Mesenchymal stem cell (in vitro differentiated cells and primary cell): ENCODE results near the gene ANXA8.
"Not testable (repeated sequence)": the region's sequence is repeated elsewhere in the genome, so short reads cannot be mapped to it uniquely, and the experiment has no call there.

ENCODE experiments used
- DNase-seq: peaks from one replicate; pipeline ENCODE4 v3.0.0-alpha.2; 2013
- H2AFZ ChIP-seq: one replicate; pipeline ENCODE4 v1.6.1; 2013; ENCODE audit warnings: low read depth, mild to moderate bottlenecking, control low read depth, inconsistent platforms, low read length, moderate library complexity
- H2AK5ac ChIP-seq: 2 replicates; pipeline ENCODE4 v1.6.1; 2013; ENCODE audit warnings: low read length, moderate library complexity, mild to moderate bottlenecking, inconsistent platforms; ENCODE audit not compliant: severe bottlenecking
- H2BK120ac ChIP-seq: one replicate; pipeline ENCODE4 v1.6.1; 2013; ENCODE audit warnings: low read depth, mild to moderate bottlenecking, inconsistent platforms, low read length, moderate library complexity
- H2BK12ac ChIP-seq, 2 experiments: one replicate each; pipeline ENCODE4 v1.6.1; 2013; ENCODE audit warnings: inconsistent platforms in 2 of 2, low read length in 2 of 2, mild to moderate bottlenecking in 2 of 2, moderate library complexity in 2 of 2, control low read depth in 1 of 2
- H2BK15ac ChIP-seq: one replicate; pipeline ENCODE4 v1.6.1; 2013; ENCODE audit warnings: mild to moderate bottlenecking, low read depth, inconsistent platforms; ENCODE audit not compliant: poor library complexity, severe bottlenecking
- H2BK5ac ChIP-seq: 2 replicates; pipeline ENCODE4 v1.6.1; 2013; ENCODE audit warnings: low read depth, mild to moderate bottlenecking, low read length, control low read depth, inconsistent platforms; ENCODE audit not compliant: poor library complexity, severe bottlenecking
- H3K14ac ChIP-seq, 2 experiments: one replicate each; pipeline ENCODE4 v1.6.1; 2013; ENCODE audit warnings: inconsistent platforms in 2 of 2, low read length in 2 of 2, control low read depth in 1 of 2, mild to moderate bottlenecking in 1 of 2, moderate library complexity in 1 of 2
- H3K18ac ChIP-seq, 2 experiments: one replicate each; pipeline ENCODE4 v1.6.1; 2013; ENCODE audit warnings: inconsistent platforms in 2 of 2, low read length in 2 of 2, control low read depth in 1 of 2, low read depth in 1 of 2, mild to moderate bottlenecking in 1 of 2
- H3K23ac ChIP-seq, 2 experiments: one replicate each; pipeline ENCODE4 v1.6.1; 2013; ENCODE audit warnings: inconsistent platforms in 2 of 2, low read length in 2 of 2, mild to moderate bottlenecking in 2 of 2, moderate library complexity in 2 of 2, control low read depth in 1 of 2
- H3K27ac ChIP-seq: 2 replicates; pipeline ENCODE4 v1.5.1; 2013; ENCODE audit warnings: mild to moderate bottlenecking, moderate library complexity, low read length, control low read depth, inconsistent platforms; ENCODE audit not compliant: poor library complexity, severe bottlenecking
- H3K27me3 ChIP-seq, 2 experiments: 2 replicates each; pipeline versions ENCODE4 v1.6.1 to v1.7.0; 2013; ENCODE audit warnings: low read length in 2 of 2, mild to moderate bottlenecking in 2 of 2, moderate library complexity in 2 of 2, control low read depth in 1 of 2, inconsistent platforms in 1 of 2; ENCODE audit not compliant: control insufficient read depth in 1 of 2, insufficient read depth in 1 of 2
- H3K36me3 ChIP-seq, 2 experiments: 2 replicates each; pipeline versions ENCODE4 v1.6.1 to v1.7.0; 2013; ENCODE audit warnings: low read length in 2 of 2, control low read depth in 1 of 2, inconsistent platforms in 1 of 2, low read depth in 1 of 2, mild to moderate bottlenecking in 1 of 2; ENCODE audit not compliant: insufficient read depth in 2 of 2, control insufficient read depth in 1 of 2
- H3K4ac ChIP-seq, 2 experiments: one replicate each; pipeline ENCODE4 v1.6.1; 2013; ENCODE audit warnings: inconsistent platforms in 2 of 2, low read length in 2 of 2, mild to moderate bottlenecking in 2 of 2, moderate library complexity in 2 of 2, control low read depth in 1 of 2, low read depth in 1 of 2
- H3K4me1 ChIP-seq: 2 replicates; pipeline ENCODE4 v1.6.1; 2013; ENCODE audit warnings: low read depth, low read length, control low read depth; ENCODE audit not compliant: control insufficient read depth, insufficient read depth
- H3K4me2 ChIP-seq: 2 replicates; pipeline ENCODE4 v1.6.1; 2013; ENCODE audit warnings: low read length, mild to moderate bottlenecking, inconsistent platforms; ENCODE audit not compliant: poor library complexity, severe bottlenecking
- H3K4me3 ChIP-seq, 2 experiments: 2 replicates each; pipeline versions ENCODE4 v1.5.1 to v1.7.0; 2013; ENCODE audit warnings: low read length in 2 of 2, mild to moderate bottlenecking in 2 of 2, control low read depth in 1 of 2, low read depth in 1 of 2; ENCODE audit not compliant: insufficient read depth in 1 of 2
- H3K79me1 ChIP-seq: replicated peaks from 2 replicates; pipeline ENCODE4 v1.6.1; 2013; ENCODE audit warnings: mild to moderate bottlenecking, control low read depth, low read length, inconsistent platforms; ENCODE audit not compliant: poor library complexity, severe bottlenecking
- H3K9ac ChIP-seq: 2 replicates; pipeline ENCODE4 v1.7.0; 2013; ENCODE audit warnings: mild to moderate bottlenecking, low read length, moderate library complexity
- H3K9me3 ChIP-seq: 2 replicates; pipeline ENCODE4 v1.7.0; 2013; ENCODE audit warnings: mild to moderate bottlenecking, low read length; ENCODE audit not compliant: control insufficient read depth
- H4K8ac ChIP-seq: one replicate; pipeline ENCODE4 v1.6.1; 2013; ENCODE audit warnings: inconsistent platforms, mild to moderate bottlenecking, low read length, moderate library complexity
- H4K91ac ChIP-seq: one replicate; pipeline ENCODE4 v1.6.1; 2013; ENCODE audit warnings: mild to moderate bottlenecking, low read length, inconsistent platforms
- WGBS: methylation state at CpG from one replicate; pipeline ENCODE4 v1.1.7; 2013; ENCODE audit warnings: mixed read lengths; 5-methylcytosine and 5-hydroxymethylcytosine counted together

The ANXA8 gene

GRCh38 chr10:47467458-47467857, 16.5 kb downstream of the ANXA8 start:
- H3K9me3 ChIP-seq, H3K9ac ChIP-seq, DNase-seq, H3K27ac ChIP-seq, H3K79me1 ChIP-seq, H3K36me3 ChIP-seq, H2AFZ ChIP-seq, H2BK5ac ChIP-seq, H4K8ac ChIP-seq, H3K4me2 ChIP-seq, H2BK120ac ChIP-seq, H3K4me3 ChIP-seq, H3K27me3 ChIP-seq, H2BK15ac ChIP-seq, H3K14ac ChIP-seq, H3K4ac ChIP-seq, H2BK12ac ChIP-seq, H3K4me1 ChIP-seq, H2AK5ac ChIP-seq, H3K23ac ChIP-seq, H4K91ac ChIP-seq: not testable (repeated sequence)
- WGBS: 100% methylated on average over 1 of the region's 5 CpGs
- H3K18ac ChIP-seq: peak overlapping the region in 1 of 2 experiments; percentile 48

GRCh38 chr10:47465216-47465917, 18.5 kb downstream of the ANXA8 start:
- H3K27ac ChIP-seq, H3K36me3 ChIP-seq, H3K18ac ChIP-seq, H2BK120ac ChIP-seq, H3K4ac ChIP-seq, H2AFZ ChIP-seq, H3K23ac ChIP-seq, H2BK5ac ChIP-seq, H4K91ac ChIP-seq, H3K14ac ChIP-seq, H2BK12ac ChIP-seq, H3K79me1 ChIP-seq, H3K9ac ChIP-seq, H3K9me3 ChIP-seq, DNase-seq, H2BK15ac ChIP-seq, H3K4me1 ChIP-seq, H2AK5ac ChIP-seq, H3K4me2 ChIP-seq, H4K8ac ChIP-seq, H3K27me3 ChIP-seq, H3K4me3 ChIP-seq: not testable (repeated sequence)
- WGBS: 96% methylated on average over 8 of the region's 14 CpGs

GRCh38 chr10:47462577-47463358, 21.1 kb downstream of the ANXA8 start:
- not testable (repeated sequence) for H3K18ac ChIP-seq

GRCh38 chr10:47461261-47461687, 22.6 kb downstream of the ANXA8 start:
- H3K23ac ChIP-seq, H2BK5ac ChIP-seq, H2BK12ac ChIP-seq, H3K79me1 ChIP-seq, H3K27me3 ChIP-seq, H3K9me3 ChIP-seq, H2BK15ac ChIP-seq, H4K91ac ChIP-seq, H3K14ac ChIP-seq, H3K4me3 ChIP-seq, H3K36me3 ChIP-seq, H3K4ac ChIP-seq, H2BK120ac ChIP-seq, H3K4me1 ChIP-seq, H2AFZ ChIP-seq, H3K18ac ChIP-seq, H4K8ac ChIP-seq, H2AK5ac ChIP-seq: not testable (repeated sequence)
- Histone ChIP-seq H3K4me2 (peak overlapping the region; percentile 52), H3K9ac (peak overlapping the region; percentile 41), H3K27ac (peak overlapping the region; percentile 40)
- peak; percentile 79 for DNase-seq
- WGBS: 0% methylated on average over 9 of the region's 37 CpGs

More at GRCh38 chr10:47462577-47463358, 21.1 kb downstream of the ANXA8 start:
- not testable (repeated sequence) for H4K8ac ChIP-seq, H3K9ac ChIP-seq, H3K9me3 ChIP-seq, H3K4me3 ChIP-seq, H2BK5ac ChIP-seq, H2AK5ac ChIP-seq, H3K27me3 ChIP-seq, H3K27ac ChIP-seq, H3K4me1 ChIP-seq, DNase-seq, H3K36me3 ChIP-seq, H3K79me1 ChIP-seq, H3K4me2 ChIP-seq, H2BK120ac ChIP-seq, H3K14ac ChIP-seq, H3K23ac ChIP-seq, H2BK12ac ChIP-seq, H3K4ac ChIP-seq, H4K91ac ChIP-seq, H2AFZ ChIP-seq, H2BK15ac ChIP-seq
- no CpG with 5 or more reads among the region's 9 CpGs for whole genome bisulfite sequencing
